ACHN (cell line): ENCODE results near the gene CTXND2.
"Not testable (repeated sequence)": the region's sequence is repeated elsewhere in the genome, so short reads cannot be mapped to it uniquely, and the experiment has no call there.

Source experiments
- DNase-seq: peaks from one replicate; pipeline ENCODE4 v3.0.0-alpha.2; 2015
- in situ Hi-C: cut with HindIII; loops from 2 replicates; pipeline ENCODE4 v1.10.0; 2017; ENCODE audit warnings: low sequenced_read_pairs, low pct_ligation_motif_present, low pct_unique_long_range_greater_than_20kb

Gene CTXND2

DNA sequence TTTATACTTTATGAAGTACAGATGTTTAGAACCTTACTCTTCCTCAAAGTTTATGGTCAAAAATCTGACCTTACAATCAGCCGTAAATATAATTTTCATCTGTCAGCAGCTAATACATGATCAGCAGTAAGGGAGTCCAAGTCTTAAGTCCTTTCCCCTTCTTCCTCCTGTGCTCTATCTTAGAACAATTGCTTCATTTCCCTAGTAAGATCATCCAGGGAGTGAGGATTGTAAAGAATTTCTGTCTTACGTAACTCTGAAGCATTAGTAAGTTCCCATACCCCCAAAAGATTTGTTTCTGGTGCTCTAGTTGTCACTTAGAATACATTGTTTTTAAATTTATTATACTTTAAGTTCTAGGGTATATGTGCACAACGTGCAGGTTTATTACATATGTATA, 41.4 kb downstream of the CTXND2 start:
- in situ Hi-C loops: no loop called here
- no peak for DNase-seq

DNA sequence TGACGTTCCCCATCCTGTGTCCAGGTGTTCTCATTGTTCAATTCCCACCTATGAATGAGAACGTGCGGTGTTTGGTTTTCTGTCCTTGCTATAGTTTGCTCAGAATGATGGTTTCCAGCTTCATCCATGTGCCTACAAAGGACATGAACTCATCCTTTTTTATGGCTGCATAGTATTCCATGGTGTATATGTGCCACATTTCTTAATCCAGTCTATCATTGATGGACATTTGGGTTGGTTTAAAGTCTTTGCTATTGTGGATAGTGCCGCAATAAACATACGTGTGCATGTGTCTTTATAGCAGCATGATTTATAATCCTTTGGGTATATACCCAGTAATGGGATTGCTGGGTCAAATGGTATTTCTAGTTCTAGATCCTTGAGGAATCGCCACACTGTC, 41.8 kb downstream of the CTXND2 start:
- in situ Hi-C loops: not testable (repeated sequence)

DNA sequence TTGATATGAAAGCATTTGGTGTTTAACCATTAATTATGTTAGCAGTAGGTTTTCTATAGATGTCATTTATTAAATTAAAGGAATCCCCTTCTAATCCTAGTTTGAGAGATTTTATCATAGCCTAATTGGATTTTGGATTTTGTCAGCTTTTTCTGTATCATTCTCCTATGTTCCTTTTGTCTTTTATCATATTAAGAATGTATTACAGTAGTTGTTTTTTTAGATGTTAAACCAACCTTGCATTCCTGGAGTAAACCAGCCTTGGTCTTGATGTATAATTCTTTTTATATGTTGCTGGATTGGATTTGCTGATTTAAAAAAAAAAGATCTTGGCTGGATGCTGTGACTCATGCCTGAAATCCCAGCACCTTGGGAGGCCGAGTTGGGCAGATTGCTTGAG, 44.8 kb downstream of the CTXND2 start:
- in situ Hi-C loops: no loop called here
- DNase-seq: peak; percentile 17

More for the DNA sequence above, 41.8 kb downstream of the CTXND2 start:
- not testable (repeated sequence) for DNase-seq

DNA sequence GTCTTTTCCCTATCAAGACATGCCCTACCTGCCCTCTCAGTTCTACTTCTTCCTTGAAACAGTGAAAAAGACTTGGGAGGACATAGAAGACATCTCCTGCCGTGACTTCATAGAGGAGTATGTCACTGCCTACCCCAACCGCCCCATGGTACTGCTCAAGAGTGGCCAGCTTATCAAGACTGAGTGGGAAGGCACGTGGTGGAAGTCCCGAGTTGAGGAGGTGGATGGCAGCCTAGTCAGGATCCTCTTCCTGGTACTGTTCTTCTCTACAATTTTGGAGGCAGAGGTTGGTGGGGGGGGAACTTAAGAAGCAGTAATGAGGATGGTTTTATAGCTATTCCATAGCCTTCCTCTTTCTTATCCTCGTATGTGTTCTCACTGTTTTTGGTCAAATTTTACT, 57.9 kb downstream of the CTXND2 start:
- no peak for DNase-seq
- in situ Hi-C loops: no loop called here

DNA sequence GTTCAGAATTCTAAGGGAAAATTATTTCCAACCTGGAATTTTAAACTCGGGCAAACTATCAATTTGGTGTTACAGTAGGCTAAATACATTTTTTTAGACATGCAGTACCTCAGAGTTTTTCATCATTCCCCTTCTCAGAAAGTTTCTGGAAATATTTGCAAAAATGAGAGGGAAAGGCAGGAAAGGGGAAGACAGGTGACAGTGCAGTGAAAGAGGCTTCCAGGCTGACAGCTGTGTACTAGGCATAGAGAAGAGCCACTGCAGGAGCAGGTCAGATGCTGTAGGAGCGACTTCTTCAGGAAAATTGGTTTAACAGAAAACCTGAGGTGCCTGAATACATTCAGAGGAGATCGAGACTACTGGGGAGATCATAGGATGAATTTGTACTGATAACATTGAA, 67.8 kb downstream of the CTXND2 start:
- in situ Hi-C loops: no loop called here
- DNase-seq: no peak

DNA sequence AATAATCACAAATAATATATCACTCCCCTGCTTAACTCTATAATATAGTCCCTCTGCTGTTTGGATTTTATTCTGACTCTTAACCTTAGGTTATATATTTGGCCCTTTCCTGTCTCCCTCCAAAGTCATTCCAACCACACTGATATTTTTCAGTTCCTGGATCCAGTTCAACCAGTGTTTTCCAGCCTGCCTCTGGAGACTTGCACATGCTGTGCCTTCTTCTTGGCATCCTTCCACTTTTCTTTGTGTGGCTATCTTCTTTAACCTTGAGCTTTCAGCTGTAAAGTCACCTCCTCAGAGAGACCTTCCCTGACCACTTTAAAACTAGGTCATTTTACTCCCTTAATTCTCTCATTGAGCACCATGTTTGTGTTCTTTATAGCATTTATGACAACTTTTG, 68.3 kb downstream of the CTXND2 start:
- in situ Hi-C loops: no loop called here
- no peak for DNase-seq

DNA sequence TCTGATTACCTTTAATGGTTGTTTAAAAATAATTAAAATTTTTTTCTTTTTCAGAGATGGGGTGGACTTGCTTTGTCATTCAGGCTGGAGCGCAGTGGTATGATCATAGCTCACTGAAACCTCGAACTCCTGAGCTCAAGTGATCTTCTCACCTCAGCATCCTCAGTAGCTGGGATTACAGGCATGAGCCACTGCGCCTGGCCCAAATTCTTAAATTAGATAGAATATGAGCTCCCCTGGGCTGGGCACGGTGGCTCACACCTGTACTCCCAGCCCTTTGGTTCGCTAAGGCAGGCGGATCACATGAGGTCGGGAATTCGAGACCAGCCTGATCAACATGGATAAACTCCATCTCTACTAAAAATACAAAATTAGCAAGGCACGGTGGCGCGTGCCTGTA, 70.7 kb downstream of the CTXND2 start:
- no peak for DNase-seq
- in situ Hi-C loops: no loop called here

DNA sequence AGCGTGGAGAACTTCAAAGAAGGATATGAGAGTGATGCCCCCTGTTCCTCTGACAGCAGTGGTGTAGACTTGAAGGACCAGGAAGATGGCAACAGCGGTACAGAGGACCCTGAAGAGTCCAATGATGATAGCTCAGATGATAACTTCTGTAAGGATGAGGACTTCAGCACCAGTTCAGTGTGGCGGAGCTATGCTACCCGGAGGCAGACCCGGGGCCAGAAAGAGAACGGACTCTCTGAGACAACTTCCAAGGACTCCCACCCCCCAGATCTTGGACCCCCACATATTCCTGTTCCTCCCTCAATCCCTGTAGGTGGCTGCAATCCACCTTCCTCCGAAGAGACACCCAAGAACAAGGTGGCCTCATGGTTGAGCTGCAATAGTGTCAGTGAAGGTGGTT, 73.7 kb downstream of the CTXND2 start:
- in situ Hi-C loops: no loop called here
- DNase-seq: no peak

DNA sequence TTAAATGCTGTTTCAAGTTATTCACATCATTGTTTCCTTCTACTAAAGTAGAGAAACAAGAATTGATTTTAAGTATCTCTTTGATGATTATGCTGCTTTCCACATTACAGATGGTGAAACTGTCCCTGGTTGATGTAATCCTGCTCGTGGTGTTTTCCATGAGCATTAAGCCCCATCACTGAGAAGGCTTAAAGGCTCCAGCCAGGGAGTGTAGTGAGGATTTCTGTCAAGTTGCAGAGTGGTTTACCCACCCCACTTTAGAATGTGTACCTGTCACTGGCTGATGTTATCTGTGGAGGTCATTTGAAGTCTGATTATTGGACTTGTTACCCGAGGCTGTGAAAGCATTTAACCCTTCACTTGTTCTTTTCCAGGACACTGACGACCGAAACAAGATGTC, 74.8 kb downstream of the CTXND2 start:
- in situ Hi-C loops: no loop called here
- no peak for DNase-seq
